CD4-positive, alpha-beta T cell treated with Interleukin-17A for 4 hours (primary cell): ENCODE results near the gene CYBA.
"Not testable (repeated sequence)": the region's sequence is repeated elsewhere in the genome, so short reads cannot be mapped to it uniquely, and the experiment has no call there.

ENCODE experiments used
- DNase-seq: peaks from one replicate; pipeline ENCODE4 v3.0.0-alpha.2; 2020; ENCODE audit warnings: mixed read lengths

CYBA gene

DNA sequence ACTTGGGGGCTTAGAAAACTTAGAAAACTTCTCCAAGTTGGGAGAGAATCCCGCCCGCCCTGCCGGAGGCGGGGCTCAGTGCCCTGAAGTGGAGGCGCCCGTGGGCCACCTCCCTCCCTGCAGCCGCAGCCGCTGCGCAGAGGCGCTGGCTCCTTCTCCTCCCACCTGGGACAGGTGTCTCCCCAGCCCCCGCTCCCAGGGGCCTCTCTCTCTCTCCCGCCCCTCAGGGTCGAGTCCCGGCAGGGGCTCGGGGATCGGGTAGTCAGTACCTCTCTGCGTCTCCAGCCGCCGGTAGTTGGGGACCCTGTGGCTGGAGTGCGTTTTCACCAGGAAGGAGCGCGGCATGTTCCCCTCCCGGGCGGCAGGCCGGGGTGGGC, 35.2 kb upstream of the CYBA start:
- DNase-seq = peak; percentile 69

DNA sequence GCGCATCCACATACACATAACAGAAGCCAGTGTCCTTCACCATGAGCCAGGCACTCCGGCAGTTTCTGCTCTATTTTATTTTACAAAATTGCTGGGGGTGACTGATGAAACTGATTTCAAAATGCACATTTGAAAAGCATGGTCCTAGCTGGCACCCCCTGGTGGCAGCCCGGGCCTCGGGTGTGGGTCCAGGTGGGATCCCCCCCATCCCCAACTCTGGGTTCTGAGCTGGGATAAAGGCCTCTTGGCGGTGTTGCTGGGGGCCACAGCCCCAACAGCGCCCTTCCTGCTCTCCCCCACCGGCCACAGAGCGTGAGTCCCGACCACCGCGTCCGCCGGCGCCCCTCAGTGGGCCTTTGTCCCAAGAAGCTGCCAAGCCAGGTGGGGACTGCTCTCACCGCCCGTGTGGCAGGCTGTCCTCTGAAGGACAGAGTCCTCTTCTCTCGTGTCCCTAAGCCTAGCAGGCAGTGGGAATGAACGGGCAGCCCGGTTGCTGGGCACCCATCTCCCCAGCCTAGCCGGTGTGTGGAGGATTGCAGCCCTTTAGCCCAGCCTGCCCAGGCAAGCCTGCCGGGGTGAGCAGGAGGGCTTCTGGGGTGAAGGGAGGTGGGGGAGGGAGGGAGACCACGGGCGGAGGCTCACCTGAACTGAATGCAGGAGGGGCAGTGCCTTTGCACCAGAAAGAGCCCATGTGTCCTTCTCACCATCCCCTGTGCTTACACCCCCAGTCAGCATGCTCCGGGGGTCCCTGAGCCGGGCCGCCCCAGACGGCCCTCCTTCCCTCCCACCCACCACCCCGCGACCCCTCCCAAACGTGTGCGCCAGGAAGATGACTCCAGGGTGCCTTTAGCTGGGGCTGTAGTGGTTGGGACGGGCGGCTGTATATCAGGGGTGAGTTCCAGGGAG, 34.6 kb upstream of the CYBA start:
- DNase-seq = peak; percentile 83

DNA sequence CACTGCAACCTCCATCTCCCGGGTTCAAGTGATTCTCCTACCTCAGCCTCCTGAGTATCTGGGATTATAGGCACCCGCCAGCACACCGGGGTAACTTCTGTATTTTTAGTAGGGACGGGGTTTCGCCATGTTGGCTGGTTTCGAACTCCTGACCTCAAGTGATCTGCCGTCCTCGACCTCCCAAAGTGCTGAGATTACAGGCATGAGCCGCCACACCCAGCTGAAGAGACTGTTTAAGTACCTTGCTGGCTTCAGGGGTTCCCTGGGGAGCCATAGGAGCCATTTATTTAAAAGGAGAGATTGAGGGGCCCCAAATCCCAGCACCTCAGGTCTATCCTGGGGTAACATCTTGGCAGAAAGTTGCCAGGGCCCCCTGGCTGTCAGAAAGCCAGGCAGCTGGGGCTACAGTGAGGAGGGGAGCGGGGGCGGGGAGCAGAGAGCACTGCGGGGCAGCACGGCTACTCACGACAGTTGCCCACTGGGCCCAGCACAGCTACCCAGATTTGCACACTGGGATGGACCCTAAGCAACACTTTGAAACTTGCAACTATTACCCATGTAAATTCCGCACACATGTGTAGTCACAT, 33.8 kb upstream of the CYBA start:
- DNase-seq = no peak

- peak; percentile 79 for DNase-seq
These were observed 31.0 kb upstream of the CYBA start for GRCh38 chr16:88681709-88682451.

- peak; percentile 67 for DNase-seq
These were observed 30.3 kb upstream of the CYBA start for GRCh38 chr16:88681084-88681680.

DNA sequence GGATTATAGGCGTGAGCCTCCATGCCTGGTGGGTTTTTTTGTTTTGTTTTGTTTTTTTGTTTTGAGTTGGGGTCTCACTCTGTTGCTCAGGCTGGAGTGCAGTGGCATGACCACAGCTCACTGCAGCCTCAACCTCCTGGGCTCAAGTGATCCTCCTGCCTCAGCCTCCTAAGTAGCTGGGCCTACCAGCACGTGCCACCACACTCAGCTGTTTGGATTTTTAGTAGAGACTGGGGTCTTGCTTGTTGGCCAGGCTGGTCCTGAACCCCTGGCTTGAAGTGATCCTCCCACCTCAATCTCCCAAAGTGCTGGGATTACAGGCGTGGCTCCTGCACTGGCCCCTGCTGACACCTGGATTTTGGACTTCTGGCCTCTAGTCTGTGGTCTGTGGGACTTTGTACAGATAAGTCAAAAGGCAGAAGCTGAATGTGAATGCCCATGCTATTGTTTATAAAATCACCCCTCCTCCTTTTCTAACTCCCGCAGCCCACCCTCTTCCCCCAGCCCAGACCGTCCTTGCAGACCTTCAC, 29.8 kb upstream of the CYBA start:
- DNase-seq = no peak

GRCh38 chr16:88678224-88678979, 27.5 kb upstream of the CYBA start:
- no peak for DNase-seq

DNA sequence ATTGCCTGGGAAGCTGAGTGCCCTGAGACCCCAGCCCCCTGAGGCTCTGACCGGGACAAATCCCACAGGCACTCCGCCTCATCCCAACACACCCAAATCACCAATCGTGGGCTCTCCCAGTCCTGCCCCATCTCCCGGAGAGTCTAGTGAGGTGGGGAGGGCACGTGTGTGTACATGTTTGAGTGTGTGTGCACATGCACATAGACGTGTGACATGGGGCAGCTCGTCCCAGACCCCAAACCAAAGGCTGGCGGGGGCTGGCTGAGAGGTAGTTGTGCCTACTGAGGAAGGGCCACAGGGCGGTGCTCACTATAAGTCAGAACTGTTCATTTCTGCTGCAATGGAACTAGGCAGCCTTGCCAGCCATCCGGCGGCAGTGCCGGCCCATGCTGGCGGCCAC, 26.9 kb upstream of the CYBA start:
- DNase-seq = no peak

DNA sequence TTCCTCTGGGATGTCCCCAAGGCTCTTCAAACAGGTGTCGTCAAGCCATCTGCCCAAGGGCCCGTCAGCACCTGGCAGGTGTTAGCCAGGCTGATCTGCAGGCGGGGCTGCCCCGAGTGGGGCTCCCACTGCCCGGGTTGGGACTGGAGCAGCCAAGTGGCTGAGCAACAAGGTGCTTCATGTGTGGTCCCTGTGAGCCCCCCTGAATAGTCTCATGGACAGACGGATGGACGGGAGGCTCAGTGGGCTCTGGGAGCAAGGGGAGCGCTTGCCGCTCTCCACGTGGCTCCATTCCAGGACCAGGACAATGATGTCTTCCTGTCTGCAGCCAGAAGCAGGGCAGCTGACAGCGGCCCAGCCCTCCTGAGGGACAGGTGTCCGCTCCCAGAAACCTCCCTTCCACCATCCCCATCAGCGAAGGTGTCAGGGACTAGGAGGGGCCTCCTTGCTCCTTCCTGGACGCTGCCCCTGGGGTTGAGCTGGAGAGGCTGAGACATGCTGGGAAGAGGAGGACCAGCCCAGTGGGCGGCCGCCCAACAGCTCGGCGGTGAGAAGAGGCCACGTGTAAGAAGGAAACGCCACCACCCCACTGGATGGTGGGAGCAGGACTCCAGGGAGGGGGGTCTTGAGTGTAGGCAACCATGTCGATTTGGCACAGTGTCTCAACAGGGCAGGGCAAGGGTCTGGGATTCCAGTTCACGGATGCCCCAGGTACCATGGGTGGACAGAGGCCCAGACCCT, 25.8 kb upstream of the CYBA start:
- no peak for DNase-seq

DNA sequence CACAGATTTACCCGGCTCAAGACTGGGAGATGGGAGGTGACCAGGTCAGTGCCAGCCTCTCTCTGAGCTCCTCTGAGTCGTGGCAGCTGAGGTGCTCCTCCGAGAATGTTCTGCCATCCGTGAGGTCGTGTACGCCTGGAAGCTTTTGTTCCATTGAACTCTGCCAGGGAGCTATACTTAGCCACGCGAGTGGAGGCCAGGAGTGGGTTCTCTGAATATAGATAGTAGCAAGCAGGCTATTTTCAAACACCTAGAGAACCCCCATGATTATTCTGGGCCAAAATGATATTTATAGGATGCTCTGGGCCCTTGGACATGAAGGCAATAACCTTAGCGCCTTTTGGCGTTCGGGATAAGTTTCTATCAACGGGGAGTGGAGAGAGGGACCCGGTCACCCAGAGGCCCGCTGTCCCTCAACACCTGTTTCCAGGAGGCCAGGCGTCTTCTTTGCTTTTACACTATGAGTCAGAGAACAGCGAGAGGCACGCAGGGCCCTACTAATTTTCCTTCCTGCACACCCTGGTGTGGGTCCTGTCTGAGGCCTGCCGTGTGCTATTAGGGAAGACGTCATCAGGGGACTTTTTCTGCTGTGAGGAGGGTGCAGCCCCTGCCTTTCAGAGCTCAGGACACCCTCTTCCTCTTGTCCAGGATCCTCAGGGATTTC, 23.0 kb upstream of the CYBA start:
- no peak for DNase-seq

DNA sequence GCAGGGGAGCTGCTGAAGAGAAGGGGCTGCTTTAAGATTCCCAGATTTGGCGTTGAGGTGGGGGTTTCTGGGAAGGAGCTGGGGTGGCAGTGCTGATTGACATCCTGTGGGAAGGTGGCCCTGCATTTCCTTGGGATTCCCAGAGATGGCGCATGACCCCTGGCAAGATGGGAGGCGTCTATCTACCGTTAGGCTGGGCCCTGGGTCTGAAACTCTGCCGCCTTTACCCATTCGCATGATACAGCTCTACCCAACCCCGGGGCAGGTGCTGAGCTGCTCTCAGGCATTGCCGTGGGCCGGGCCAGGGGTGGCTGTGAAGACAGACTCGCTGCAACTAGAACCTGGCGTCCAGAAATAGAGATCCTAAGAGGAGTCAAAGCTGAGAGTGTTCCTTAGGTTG, 21.9 kb upstream of the CYBA start:
- DNase-seq = no peak

DNA sequence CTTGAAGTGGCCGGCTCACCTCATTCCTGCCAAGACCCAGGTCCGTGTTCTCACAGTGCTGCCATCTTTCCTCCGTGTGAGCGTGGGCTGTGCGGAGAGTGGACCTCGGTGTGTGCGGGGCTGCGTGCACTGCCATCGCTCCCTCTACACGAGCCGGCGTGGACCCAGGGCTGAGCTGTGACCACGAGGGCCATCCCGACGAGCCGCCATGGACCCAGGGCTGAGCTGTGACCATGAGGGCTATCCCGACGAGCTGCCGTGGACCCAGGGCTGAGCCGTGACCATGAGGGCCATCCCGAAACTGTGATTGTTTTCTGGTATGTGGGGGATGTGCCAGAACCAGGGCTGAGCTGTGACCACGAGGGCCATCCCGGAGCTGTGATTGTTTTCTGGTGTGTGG, 21.0 kb upstream of the CYBA start:
- DNase-seq = no peak

DNA sequence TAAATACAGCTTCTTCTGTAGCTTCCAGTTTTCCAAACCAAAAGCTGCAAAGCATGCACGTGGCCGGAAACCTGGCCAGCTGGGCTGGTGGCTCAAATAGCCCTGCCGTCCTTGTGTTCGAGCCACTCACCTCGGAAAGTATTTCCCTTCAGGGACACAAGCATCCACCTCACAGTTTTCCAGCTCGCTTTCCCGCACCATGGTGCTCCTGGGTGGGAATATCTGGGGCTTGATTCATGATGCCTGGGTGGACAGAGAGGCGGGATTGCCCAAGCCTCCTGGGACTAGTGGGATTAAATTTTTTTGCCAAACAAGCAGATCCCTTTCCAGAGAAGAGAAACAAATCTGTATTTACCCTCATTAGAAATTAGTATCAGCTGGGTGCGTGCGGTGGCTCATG, 19.1 kb upstream of the CYBA start:
- no peak for DNase-seq

- DNase-seq = not testable (repeated sequence)
These were observed 18.6 kb upstream of the CYBA start for GRCh38 chr16:88669493-88669892.

DNA sequence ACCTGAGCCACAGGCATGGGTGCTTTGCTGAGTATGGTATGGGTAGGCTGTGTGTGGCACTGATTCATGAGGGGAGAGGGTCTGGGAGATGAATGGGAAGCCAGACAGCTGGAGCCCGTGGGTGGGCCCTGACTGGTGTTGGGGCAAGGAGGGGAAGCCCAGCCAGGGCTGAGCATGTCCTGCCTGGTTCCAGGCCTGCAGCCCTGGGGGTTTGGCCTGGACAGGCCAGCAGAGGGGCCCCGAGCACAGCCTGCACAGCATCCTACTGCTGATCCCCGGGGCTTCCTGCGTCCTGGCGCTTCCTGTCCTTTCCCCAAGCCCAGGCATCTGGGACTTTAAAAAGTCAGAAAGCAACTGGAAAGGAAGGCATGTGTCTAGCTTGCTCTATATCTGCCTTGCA, 16.6 kb upstream of the CYBA start:
- DNase-seq = no peak

DNA sequence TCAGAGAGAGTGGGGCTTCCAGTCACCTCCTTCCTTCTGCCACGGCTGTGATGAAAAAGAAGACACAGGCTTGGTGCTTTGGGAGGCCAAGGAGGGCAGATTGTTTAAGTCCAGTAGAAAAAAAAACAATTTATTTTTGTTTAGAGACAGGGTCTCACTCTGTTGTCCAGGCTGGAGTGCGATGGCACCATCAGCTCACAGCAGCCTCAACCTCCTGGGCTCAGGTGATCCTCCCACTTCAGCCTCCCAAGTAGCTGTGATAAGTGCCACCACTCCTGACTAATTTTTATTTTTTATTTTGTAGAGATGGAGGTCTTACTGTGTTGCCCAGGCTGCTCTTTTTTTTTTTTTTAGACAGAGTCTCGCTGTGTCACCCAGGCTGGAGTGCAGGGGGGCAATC, 14.7 kb upstream of the CYBA start:
- DNase-seq = no peak

GRCh38 chr16:88665148-88665547, 14.3 kb upstream of the CYBA start:
- DNase-seq = no peak

DNA sequence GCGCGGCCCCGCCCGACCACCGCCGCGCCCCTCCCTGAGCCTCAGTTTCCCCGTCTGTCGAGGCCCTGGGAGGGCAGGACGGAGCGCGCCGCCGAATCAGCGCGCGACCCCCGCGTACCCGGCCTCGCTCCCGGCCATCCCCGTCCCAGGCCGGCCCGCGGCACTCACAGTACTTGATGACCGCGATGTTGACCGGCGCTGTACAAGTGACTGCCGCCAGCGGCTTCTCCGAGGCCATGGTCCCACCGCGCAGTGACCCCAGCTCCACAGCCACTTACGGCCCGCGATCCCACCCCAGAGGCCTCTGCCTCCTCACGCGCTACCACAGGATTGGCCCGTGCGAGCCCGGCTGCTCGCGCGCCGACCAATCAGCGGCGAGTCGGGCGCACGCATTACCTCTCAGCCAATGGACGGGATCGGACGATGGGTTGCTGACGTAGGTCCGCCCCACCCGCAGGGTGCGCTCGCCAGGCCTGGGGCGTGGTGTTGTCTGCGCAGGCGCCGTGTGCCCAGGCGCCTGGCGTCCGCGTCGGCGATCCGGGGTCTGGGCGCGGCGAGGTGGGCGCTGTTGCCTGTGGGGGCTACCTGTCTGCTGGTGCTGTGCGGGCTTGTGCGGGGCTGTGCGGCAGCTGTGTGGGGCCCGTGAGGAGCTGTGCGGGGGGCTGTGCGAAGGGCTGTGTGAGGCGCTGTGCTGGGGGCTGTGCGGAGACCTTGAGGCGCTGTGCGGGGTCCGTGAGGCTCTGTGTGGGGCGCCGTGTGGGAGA, 12.2 kb upstream of the CYBA start, which contains the start of gene MVD:
Gene MVD (minus strand): TSS at position 249 of the 764 bp plus-strand sequence. CDS start 11 bp downstream, at position 238.
- DNase-seq = peak; percentile 96

- DNase-seq = no peak
These were observed 11.5 kb upstream of the CYBA start for GRCh38 chr16:88662222-88662842.

DNA sequence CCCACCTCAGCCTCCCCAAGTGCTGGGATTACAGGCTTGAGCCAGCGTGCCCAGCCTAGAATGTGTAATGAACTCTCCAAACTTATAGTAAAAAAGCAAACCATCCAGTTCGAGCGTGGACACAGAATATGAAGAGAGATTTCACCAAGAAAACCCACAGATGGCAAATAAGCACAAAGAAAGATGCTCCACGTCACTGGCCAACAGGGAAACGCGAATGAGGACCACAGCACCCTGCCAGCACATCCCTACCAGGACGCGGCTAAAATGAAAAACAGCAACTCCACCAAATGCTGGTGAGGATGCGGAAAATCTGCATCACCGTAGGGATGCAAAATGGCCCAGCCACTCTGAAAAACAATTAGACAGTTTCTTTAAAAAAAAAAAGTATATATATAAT, 10.6 kb upstream of the CYBA start:
- DNase-seq = no peak
